ENCODE results near the gene GABBR2. TPM values are rescaled to one million over a fixed set of nuclear protein-coding genes. Genes with fewer than 3 reads are reported as not detected.
A peak's percentile ranks its signal among the peaks of the same experiment; 100 is the strongest.

The GABBR2 gene
- total and polyA plus RNA-seq, 2 donors, result 0.14 TPM

DNA sequence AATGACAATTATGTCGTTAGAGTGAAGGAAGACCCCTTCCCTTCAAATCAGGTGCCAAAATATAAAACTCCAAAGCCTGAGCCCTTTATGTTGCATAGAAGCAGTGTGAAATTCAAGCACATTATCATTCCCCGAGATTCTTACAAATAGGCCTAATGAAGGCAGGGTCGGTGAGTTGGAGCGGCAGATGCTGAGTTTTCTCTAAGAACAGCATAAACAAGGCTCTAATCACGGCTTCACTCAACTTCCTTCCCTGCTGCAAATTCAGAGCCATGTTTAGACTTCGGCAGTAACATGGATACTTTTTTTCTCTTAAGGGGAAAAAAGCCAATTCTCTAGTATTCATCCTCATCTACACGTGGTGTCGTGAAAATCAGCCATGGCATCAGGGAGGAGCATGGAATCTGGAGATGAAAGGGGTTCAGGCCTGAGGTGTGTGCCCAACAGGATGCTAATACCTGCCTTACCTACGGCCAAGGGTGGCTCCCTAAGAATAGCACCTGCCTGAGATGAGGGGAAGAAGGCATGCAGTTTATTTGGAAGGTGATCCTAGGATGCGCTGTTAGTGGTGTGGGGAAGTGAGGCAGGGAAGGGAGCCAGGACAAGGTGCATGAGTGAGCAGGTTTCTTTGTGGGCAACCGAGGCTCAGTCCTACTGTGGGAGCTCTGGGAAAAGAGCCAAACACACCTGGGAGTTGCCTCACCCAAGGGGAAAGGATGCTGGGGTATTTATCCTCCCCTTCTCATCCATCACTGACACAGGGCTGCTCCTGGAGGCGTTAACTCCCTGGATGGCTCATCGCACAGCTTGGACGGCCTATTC lies 306.5 kb downstream of the GABBR2 start:
- no peaks in the 10 kb centered on the region for H3K9me3 ChIP-seq (ENCODE audit: control insufficient read depth in 2 of 2, insufficient read depth in 1 of 2, low read length in 1 of 2)
- H3K36me3 ChIP-seq (ENCODE audit: control insufficient read depth in 2 of 2, insufficient read depth in 2 of 2, low read length in 1 of 2), result no peaks in the 10 kb centered on the region
- no peak for DNase-seq (ENCODE audit: low read depth in 6 of 9, low spot score in 9 of 9)
- H3K27ac ChIP-seq (ENCODE audit: low read depth in 1 of 2, low read length in 1 of 2), result no peak overlapping the region
- H3K4me1 ChIP-seq (ENCODE audit: control insufficient read depth in 2 of 2, insufficient read depth in 2 of 2, low read length in 2 of 2), result no peaks in the 10 kb centered on the region
- H3K27me3 ChIP-seq (ENCODE audit: control insufficient read depth in 2 of 2, insufficient read depth in 1 of 2, low read length in 1 of 2), result no peaks in the 10 kb centered on the region
- H3K4me3 ChIP-seq (ENCODE audit: low read length in 2 of 2), result no peak overlapping the region
- 86% methylated on average over 14 of the region's 14 CpGs for WGBS

DNA sequence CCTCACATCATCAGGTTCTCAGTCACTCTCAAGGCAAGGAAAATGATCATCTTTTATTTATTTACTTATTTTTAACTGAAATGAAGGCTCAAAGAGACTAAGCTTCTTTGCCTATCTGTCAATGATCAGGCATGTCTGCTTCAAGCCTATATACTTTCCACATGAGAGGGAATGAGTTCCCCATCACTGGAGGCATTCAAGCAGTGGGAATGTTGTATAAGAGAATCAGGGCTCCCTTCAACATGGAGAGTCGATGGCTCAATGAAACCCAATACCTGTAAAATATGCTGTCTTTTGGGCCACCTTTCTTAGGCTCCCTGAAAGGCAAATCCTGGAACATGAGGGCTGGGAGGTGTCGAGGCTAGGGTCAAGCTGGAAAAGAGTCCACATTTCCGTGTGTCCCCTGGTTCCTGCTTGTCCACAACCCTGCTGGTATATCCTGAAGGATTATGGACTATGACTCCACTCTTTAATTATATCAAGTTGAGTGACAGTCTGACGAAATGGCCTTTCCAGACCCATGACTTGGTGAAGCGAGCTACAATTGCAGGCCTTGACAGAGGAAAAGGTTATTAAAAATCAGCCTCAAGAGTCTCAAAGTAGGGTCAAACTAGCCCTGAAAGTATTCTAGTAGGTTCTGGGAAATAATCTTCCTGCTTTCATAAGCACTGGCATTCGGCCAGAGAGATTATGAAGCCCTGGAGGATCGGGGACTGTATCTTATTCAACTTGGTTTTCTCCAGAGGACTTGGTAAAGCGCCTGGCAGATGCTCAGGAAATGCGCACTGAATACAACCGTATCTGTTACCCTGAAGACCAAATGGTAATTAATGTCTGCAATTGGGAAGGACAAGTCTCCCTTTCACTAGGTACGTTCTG lies 307.4 kb downstream of the GABBR2 start:
- H3K9me3 ChIP-seq (ENCODE audit: control insufficient read depth in 2 of 2, insufficient read depth in 1 of 2, low read length in 1 of 2), result no peaks in the 10 kb centered on the region
- DNase-seq (ENCODE audit: low read depth in 6 of 9, low spot score in 9 of 9), result no peak
- peaks cover 0 to 2% of the 10 kb centered on the region in 2 donors for H3K27me3 ChIP-seq (ENCODE audit: control insufficient read depth in 2 of 2, insufficient read depth in 1 of 2, low read length in 1 of 2)
- no peak overlapping the region for H3K27ac ChIP-seq (ENCODE audit: low read depth in 1 of 2, low read length in 1 of 2)
- no peaks in the 10 kb centered on the region for H3K4me1 ChIP-seq (ENCODE audit: control insufficient read depth in 2 of 2, insufficient read depth in 2 of 2, low read length in 2 of 2)
- WGBS, result 91% methylated on average over 11 of the region's 11 CpGs
- no peak overlapping the region for H3K4me3 ChIP-seq (ENCODE audit: low read length in 2 of 2)
- H3K36me3 ChIP-seq (ENCODE audit: control insufficient read depth in 2 of 2, insufficient read depth in 2 of 2, low read length in 1 of 2), result no peaks in the 10 kb centered on the region

DNA sequence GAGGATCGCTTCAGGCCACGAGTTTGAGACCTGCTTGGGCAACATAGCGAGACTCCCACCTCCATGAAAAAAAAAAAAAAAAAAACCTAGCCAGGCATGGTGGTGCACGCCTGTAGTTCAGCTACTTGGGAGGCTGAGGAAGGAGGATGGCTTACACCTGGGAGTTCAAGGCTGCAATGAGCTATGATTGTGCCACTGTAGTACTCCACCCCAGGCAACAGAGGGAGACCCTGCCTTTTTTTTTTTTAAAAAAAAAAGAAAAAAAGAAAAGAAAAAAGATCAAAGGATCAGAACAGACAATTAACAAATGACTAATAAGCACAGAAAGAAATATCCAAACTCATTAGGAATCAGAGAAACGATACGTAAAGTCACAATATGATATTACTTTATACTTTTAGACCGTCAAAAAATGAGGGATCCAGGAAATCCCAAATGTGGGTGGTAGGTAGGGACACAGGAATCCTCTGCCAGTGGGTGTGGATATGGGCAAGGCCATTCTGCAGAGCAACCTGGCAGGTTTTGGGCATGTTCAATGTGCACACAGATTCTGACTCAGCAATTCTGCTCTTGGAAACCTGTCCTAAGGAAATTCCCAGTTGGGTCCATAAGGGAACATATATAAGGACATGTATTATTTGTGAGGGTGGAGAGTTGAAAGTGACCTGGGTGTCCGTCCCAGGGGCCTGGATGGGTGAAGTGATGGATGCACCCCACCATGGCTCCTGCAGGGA lies 308.6 kb downstream of the GABBR2 start:
- Histone ChIP-seq H3K4me1 (ENCODE audit: control insufficient read depth in 2 of 2, insufficient read depth in 2 of 2, low read length in 2 of 2) (no peaks in the 10 kb centered on the region), H3K27ac (ENCODE audit: low read depth in 1 of 2, low read length in 1 of 2) (no peak overlapping the region), H3K36me3 (ENCODE audit: control insufficient read depth in 2 of 2, insufficient read depth in 2 of 2, low read length in 1 of 2) (no peaks in the 10 kb centered on the region), H3K4me3 (ENCODE audit: low read length in 2 of 2) (no peak overlapping the region), H3K27me3 (ENCODE audit: control insufficient read depth in 2 of 2, insufficient read depth in 1 of 2, low read length in 1 of 2) (peaks cover 0 to 2% of the 10 kb centered on the region in 2 donors), H3K9me3 (ENCODE audit: control insufficient read depth in 2 of 2, insufficient read depth in 1 of 2, low read length in 1 of 2) (no peaks in the 10 kb centered on the region)
- no peak for DNase-seq (ENCODE audit: low read depth in 6 of 9, low spot score in 9 of 9)
- 90% methylated on average over 8 of the region's 8 CpGs for WGBS

DNA sequence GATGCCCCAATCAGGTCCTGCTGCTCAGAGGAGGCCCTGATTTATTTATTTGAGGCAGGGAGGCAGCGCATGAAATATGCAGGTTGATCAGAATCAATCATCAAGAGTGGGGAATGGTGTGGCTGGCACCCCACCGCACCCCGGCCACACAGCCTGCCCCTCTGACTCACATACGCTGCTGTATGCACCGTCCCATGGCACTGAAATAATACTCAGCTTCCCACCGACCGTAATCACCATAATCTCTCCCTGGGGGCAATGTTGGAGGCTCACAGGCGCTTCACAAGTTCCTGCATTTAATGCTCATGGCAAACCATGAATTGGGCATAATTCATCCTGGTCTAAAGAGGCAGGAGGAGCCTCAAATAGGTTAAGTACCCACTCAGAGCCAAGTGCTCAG lies 312.1 kb downstream of the GABBR2 start:
- WGBS, result 95% methylated on average over 8 of the region's 8 CpGs

DNA sequence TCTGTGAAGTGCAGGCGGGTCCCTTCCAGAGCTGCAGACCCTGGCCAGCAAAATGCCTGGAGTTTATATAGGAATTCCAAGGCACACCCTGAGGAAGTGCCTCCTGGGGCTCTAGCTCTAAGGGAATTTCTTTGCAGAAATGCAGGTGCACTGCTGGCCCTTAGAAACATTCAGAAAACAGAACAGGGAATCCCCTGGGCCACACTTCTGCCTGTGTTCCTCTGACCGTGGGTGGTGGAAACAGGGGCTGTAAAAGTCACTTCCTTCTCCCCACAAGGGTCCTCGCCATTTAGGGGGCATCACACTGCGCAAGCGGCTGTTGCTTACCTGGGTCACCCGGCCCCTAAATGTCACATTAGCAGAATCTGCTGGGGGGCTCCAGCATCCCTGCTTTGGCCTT lies 312.5 kb downstream of the GABBR2 start:
- H3K27ac ChIP-seq (ENCODE audit: low read depth in 1 of 2, low read length in 1 of 2), result no peak overlapping the region
- peaks cover 0 to 2% of the 10 kb centered on the region in 2 donors for H3K27me3 ChIP-seq (ENCODE audit: control insufficient read depth in 2 of 2, insufficient read depth in 1 of 2, low read length in 1 of 2)
- H3K4me1 ChIP-seq (ENCODE audit: control insufficient read depth in 2 of 2, insufficient read depth in 2 of 2, low read length in 2 of 2), result no peaks in the 10 kb centered on the region
- no peak for DNase-seq (ENCODE audit: low read depth in 6 of 9, low spot score in 9 of 9)
- no peaks in the 10 kb centered on the region for H3K36me3 ChIP-seq (ENCODE audit: control insufficient read depth in 2 of 2, insufficient read depth in 2 of 2, low read length in 1 of 2)
- 84% methylated on average over 6 of the region's 6 CpGs for WGBS
- H3K9me3 ChIP-seq (ENCODE audit: control insufficient read depth in 2 of 2, insufficient read depth in 1 of 2, low read length in 1 of 2), result no peaks in the 10 kb centered on the region
- H3K4me3 ChIP-seq (ENCODE audit: low read length in 2 of 2), result no peak overlapping the region

More for the DNA sequence above, 312.1 kb downstream of the GABBR2 start:
- Histone ChIP-seq H3K27me3 (ENCODE audit: control insufficient read depth in 2 of 2, insufficient read depth in 1 of 2, low read length in 1 of 2) (peaks cover 0 to 2% of the 10 kb centered on the region in 2 donors), H3K9me3 (ENCODE audit: control insufficient read depth in 2 of 2, insufficient read depth in 1 of 2, low read length in 1 of 2) (no peaks in the 10 kb centered on the region), H3K36me3 (ENCODE audit: control insufficient read depth in 2 of 2, insufficient read depth in 2 of 2, low read length in 1 of 2) (no peaks in the 10 kb centered on the region), H3K4me3 (ENCODE audit: low read length in 2 of 2) (no peak overlapping the region), H3K27ac (ENCODE audit: low read depth in 1 of 2, low read length in 1 of 2) (no peak overlapping the region), H3K4me1 (ENCODE audit: control insufficient read depth in 2 of 2, insufficient read depth in 2 of 2, low read length in 2 of 2) (no peaks in the 10 kb centered on the region)
- DNase-seq (ENCODE audit: low read depth in 6 of 9, low spot score in 9 of 9), result no peak

DNA sequence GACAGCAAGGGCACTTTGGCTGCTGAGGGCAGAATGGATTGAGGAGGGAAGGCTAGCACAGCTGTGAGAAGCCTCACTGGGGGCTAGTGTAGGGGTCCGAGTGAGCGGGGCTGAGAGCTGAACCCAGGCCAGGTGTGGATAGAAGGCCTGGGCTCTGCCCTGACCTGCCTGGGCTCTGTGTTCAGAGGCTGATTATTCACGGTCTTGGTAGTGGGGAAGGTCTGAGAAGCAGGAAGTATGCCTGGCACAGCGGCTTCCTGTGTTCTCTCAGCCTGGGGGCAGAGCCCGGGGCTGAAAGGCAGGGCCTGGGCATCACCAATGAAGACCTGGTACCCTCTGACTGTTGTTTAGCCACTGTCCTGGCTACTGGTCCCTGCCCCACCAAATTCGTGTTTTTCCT lies 316.9 kb downstream of the GABBR2 start:
- H3K4me1 ChIP-seq (ENCODE audit: control insufficient read depth in 2 of 2, insufficient read depth in 2 of 2, low read length in 2 of 2), result no peaks in the 10 kb centered on the region
- peak in 1 of 9 donors; percentile 8 for DNase-seq (ENCODE audit: low read depth in 6 of 9, low spot score in 9 of 9)
- 20% methylated on average over 6 of the region's 6 CpGs for WGBS
- H3K4me3 ChIP-seq (ENCODE audit: low read length in 2 of 2), result no peak overlapping the region
- H3K36me3 ChIP-seq (ENCODE audit: control insufficient read depth in 2 of 2, insufficient read depth in 2 of 2, low read length in 1 of 2), result no peaks in the 10 kb centered on the region
- H3K27ac ChIP-seq (ENCODE audit: low read depth in 1 of 2, low read length in 1 of 2), result no peak overlapping the region
- peaks cover 0 to 2% of the 10 kb centered on the region in 2 donors for H3K27me3 ChIP-seq (ENCODE audit: control insufficient read depth in 2 of 2, insufficient read depth in 1 of 2, low read length in 1 of 2)
- no peaks in the 10 kb centered on the region for H3K9me3 ChIP-seq (ENCODE audit: control insufficient read depth in 2 of 2, insufficient read depth in 1 of 2, low read length in 1 of 2)

DNA sequence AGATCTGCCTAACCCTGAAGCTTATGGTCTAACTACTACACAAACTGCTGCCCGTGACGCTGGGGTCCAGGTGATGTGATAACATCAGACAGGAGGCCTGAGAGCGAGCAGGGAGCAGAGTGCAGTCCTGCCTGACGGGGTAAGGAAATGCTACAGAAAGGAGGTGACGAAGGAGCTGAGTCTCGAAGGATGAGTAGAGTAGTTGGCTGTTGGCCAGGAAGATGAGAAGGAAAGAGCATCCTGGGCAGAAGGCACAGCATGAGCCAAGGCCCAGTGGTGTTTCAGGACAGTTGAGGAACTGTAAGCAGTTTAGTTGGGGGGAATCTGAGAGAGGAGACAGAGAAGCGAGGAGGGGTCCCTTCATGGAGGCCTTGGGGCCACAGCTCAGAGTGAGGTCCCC lies 317.3 kb downstream of the GABBR2 start:
- 91% methylated on average over 7 of the region's 7 CpGs for WGBS
- H3K4me3 ChIP-seq (ENCODE audit: low read length in 2 of 2), result no peak overlapping the region
- H3K27me3 ChIP-seq (ENCODE audit: control insufficient read depth in 2 of 2, insufficient read depth in 1 of 2, low read length in 1 of 2), result no peaks in the 10 kb centered on the region
- H3K4me1 ChIP-seq (ENCODE audit: control insufficient read depth in 2 of 2, insufficient read depth in 2 of 2, low read length in 2 of 2), result no peaks in the 10 kb centered on the region
- no peaks in the 10 kb centered on the region for H3K9me3 ChIP-seq (ENCODE audit: control insufficient read depth in 2 of 2, insufficient read depth in 1 of 2, low read length in 1 of 2)
- H3K27ac ChIP-seq (ENCODE audit: low read depth in 1 of 2, low read length in 1 of 2), result no peak overlapping the region
- no peak for DNase-seq (ENCODE audit: low read depth in 6 of 9, low spot score in 9 of 9)
- H3K36me3 ChIP-seq (ENCODE audit: control insufficient read depth in 2 of 2, insufficient read depth in 2 of 2, low read length in 1 of 2), result no peaks in the 10 kb centered on the region

DNA sequence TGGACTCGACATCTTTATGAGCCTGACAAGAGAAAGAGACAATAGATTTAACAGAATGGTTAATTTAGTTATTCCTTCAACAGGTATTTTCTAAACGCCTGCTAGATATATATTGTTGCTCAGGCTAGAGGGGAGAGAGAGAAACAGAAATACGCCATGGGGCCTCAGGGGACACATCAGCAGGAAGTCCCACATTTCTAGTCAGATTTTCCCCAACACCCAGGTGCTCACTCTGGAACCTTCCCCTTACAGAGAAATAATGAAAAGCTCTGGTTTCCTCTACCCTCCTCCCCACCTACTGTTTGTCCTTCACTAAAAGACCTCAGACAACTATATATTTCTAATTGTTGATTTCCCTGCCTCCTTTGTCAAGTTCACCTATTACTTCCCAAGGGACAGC lies 323.0 kb downstream of the GABBR2 start:
- Histone ChIP-seq H3K27ac (ENCODE audit: low read depth in 1 of 2, low read length in 1 of 2) (no peak overlapping the region), H3K9me3 (ENCODE audit: control insufficient read depth in 2 of 2, insufficient read depth in 1 of 2, low read length in 1 of 2) (no peaks in the 10 kb centered on the region), H3K4me1 (ENCODE audit: control insufficient read depth in 2 of 2, insufficient read depth in 2 of 2, low read length in 2 of 2) (no peaks in the 10 kb centered on the region), H3K27me3 (ENCODE audit: control insufficient read depth in 2 of 2, insufficient read depth in 1 of 2, low read length in 1 of 2) (no peaks in the 10 kb centered on the region), H3K4me3 (ENCODE audit: low read length in 2 of 2) (no peak overlapping the region), H3K36me3 (ENCODE audit: control insufficient read depth in 2 of 2, insufficient read depth in 2 of 2, low read length in 1 of 2) (no peaks in the 10 kb centered on the region)
- DNase-seq (ENCODE audit: low read depth in 6 of 9, low spot score in 9 of 9), result no peak
- WGBS, result 93% methylated on average over 3 of the region's 3 CpGs
